HUES64 (cell line): ENCODE data around the gene VWA5B2.
A peak's percentile ranks its signal among the peaks of the same experiment; 100 is the strongest.

Experiments used
- H3K27ac ChIP-seq: 2 replicates; pipeline ENCODE4 v1.7.0; 2013; ENCODE audit warnings: low read depth, low read length, inconsistent platforms
- H3K27me3 ChIP-seq: 2 replicates; pipeline ENCODE4 v1.6.1; 2013; ENCODE audit warnings: mild to moderate bottlenecking, low read length; ENCODE audit not compliant: insufficient read depth
- H3K36me3 ChIP-seq: 2 replicates; pipeline ENCODE4 v1.6.1; 2013; ENCODE audit warnings: mild to moderate bottlenecking, low read length; ENCODE audit not compliant: insufficient read depth
- H3K4me1 ChIP-seq: 2 replicates; pipeline ENCODE4 v1.6.1; 2013; ENCODE audit warnings: mild to moderate bottlenecking, low read length, moderate library complexity; ENCODE audit not compliant: insufficient read depth
- H3K4me3 ChIP-seq: 2 replicates; pipeline ENCODE4 v1.5.1; 2013; ENCODE audit warnings: mild to moderate bottlenecking, low read length, moderate library complexity
- H3K9ac ChIP-seq: 2 replicates; pipeline ENCODE4 v1.6.1; 2013; ENCODE audit warnings: mild to moderate bottlenecking, low read depth, low read length
- H3K9me3 ChIP-seq: 2 replicates; pipeline ENCODE4 v1.6.1; 2013; ENCODE audit warnings: low read depth, low read length; ENCODE audit not compliant: insufficient read depth
- WGBS: fragments of 150-250, 120-280 bp; methylation state at CpG from one replicate; pipeline ENCODE4 v1.1.7; 2013; ENCODE audit warnings: missing lambda C conversion rate; 5-methylcytosine and 5-hydroxymethylcytosine counted together

Gene VWA5B2

GRCh38 chr3:184248454-184249411 lies 19.3 kb downstream of the VWA5B2 start, which contains the start of gene ALG3:
ALG3 (minus strand) TSS chr3:184248962; CDS start chr3:184248940, 22 bp downstream.
- Histone ChIP-seq H3K4me3 (peak within 1 kb of the TSS; percentile 80), H3K27ac (peak within 1 kb of the TSS; percentile 90), H3K4me1 (no peaks in the 10 kb centered on the region), H3K27me3 (no peaks in the 10 kb centered on the region), H3K9ac (peak within 1 kb of the TSS; percentile 95), H3K9me3 (no peaks in the 10 kb centered on the region), H3K36me3 (peaks cover 21% of the 10 kb centered on the region)
- under 1% methylated on average over 49 of the region's 49 CpGs for WGBS

- Histone ChIP-seq H3K4me3 (peak within 1 kb of the TSS; percentile 80), H3K27ac (peak within 1 kb of the TSS; percentile 90), H3K9me3 (no peaks in the 10 kb centered on the region), H3K9ac (peak within 1 kb of the TSS; percentile 95), H3K36me3 (peaks cover 12% of the 10 kb centered on the region), H3K4me1 (no peaks in the 10 kb centered on the region), H3K27me3 (no peaks in the 10 kb centered on the region)
- WGBS = under 1% methylated on average over 54 of the region's 54 CpGs
These were observed 20.2 kb downstream of the VWA5B2 start, which contains the start of gene EEF1AKMT4 for GRCh38 chr3:184249412-184250166. EEF1AKMT4 (plus strand) TSS chr3:184249672; CDS start chr3:184249695, 23 bp downstream.

- WGBS = 17% methylated on average over 19 of the region's 20 CpGs
- peak overlapping the region; percentile 71 for H3K9ac ChIP-seq
These were observed 20.9 kb downstream of the VWA5B2 start for GRCh38 chr3:184250167-184250828.

GRCh38 chr3:184255291-184256039 lies 26.1 kb downstream of the VWA5B2 start:
- 95% methylated on average over 3 of the region's 3 CpGs for WGBS
- Histone ChIP-seq H3K27me3 (peaks cover 27% of the 10 kb centered on the region), H3K4me3 (no peak overlapping the region), H3K27ac (no peak overlapping the region), H3K9me3 (no peaks in the 10 kb centered on the region), H3K9ac (no peak overlapping the region), H3K4me1 (no peaks in the 10 kb centered on the region), H3K36me3 (no peaks in the 10 kb centered on the region)

More at GRCh38 chr3:184250167-184250828, 20.9 kb downstream of the VWA5B2 start:
- peaks cover 5% of the 10 kb centered on the region for H3K36me3 ChIP-seq
- no peaks in the 10 kb centered on the region for H3K9me3 ChIP-seq
- H3K27ac ChIP-seq = no peak overlapping the region; the same call in 1 of the 2 replicates
- no peaks in the 10 kb centered on the region for H3K27me3 ChIP-seq
- no peaks in the 10 kb centered on the region for H3K4me1 ChIP-seq
- H3K4me3 ChIP-seq = peak overlapping the region; percentile 80

GRCh38 chr3:184257083-184257915 lies 27.9 kb downstream of the VWA5B2 start:
- Histone ChIP-seq H3K27me3 (peaks cover 42% of the 10 kb centered on the region), H3K9me3 (no peaks in the 10 kb centered on the region), H3K4me1 (no peaks in the 10 kb centered on the region), H3K27ac (no peak overlapping the region), H3K36me3 (no peaks in the 10 kb centered on the region), H3K4me3 (no peak overlapping the region), H3K9ac (no peak overlapping the region)
- WGBS = 91% methylated on average over 22 of the region's 23 CpGs

GRCh38 chr3:184258926-184259325 lies 29.5 kb downstream of the VWA5B2 start:
- Histone ChIP-seq H3K36me3 (no peaks in the 10 kb centered on the region), H3K27ac (no peak overlapping the region), H3K4me3 (no peak overlapping the region), H3K9ac (no peak overlapping the region), H3K9me3 (no peaks in the 10 kb centered on the region), H3K27me3 (peaks cover 55% of the 10 kb centered on the region), H3K4me1 (no peaks in the 10 kb centered on the region)
- 86% methylated on average over 5 of the region's 5 CpGs for WGBS

GRCh38 chr3:184259396-184259877 lies 30.1 kb downstream of the VWA5B2 start:
- H3K9ac ChIP-seq = no peak overlapping the region
- 17% methylated on average over 28 of the region's 28 CpGs for WGBS
- peaks cover 58% of the 10 kb centered on the region for H3K27me3 ChIP-seq
- H3K4me3 ChIP-seq = no peak overlapping the region; the same call in 1 of the 2 replicates
- no peak overlapping the region for H3K27ac ChIP-seq
- no peaks in the 10 kb centered on the region for H3K9me3 ChIP-seq
- no peaks in the 10 kb centered on the region for H3K36me3 ChIP-seq
- H3K4me1 ChIP-seq = no peaks in the 10 kb centered on the region

GRCh38 chr3:184259878-184260723 lies 30.7 kb downstream of the VWA5B2 start:
- Histone ChIP-seq H3K4me1 (no peaks in the 10 kb centered on the region), H3K9me3 (no peaks in the 10 kb centered on the region), H3K36me3 (no peaks in the 10 kb centered on the region), H3K4me3 (peak overlapping the region; percentile 70), H3K27ac (no peak overlapping the region), H3K27me3 (peaks cover 64% of the 10 kb centered on the region), H3K9ac (0 out of 2 replicates have a peak overlapping the region, but pooled peaks have one; percentile 47)
- 1% methylated on average over 91 of the region's 91 CpGs for whole genome bisulfite sequencing

- H3K36me3 ChIP-seq = no peaks in the 10 kb centered on the region
- H3K4me3 ChIP-seq = peak overlapping the region; percentile 70
- H3K9ac ChIP-seq = 0 out of 2 replicates have a peak overlapping the region, but pooled peaks have one; percentile 47
- H3K27ac ChIP-seq = no peak overlapping the region
- H3K4me1 ChIP-seq = no peaks in the 10 kb centered on the region
- H3K9me3 ChIP-seq = no peaks in the 10 kb centered on the region
- H3K27me3 ChIP-seq = peaks cover 68% of the 10 kb centered on the region
- under 1% methylated on average over 49 of the region's 49 CpGs for WGBS
These were observed 31.4 kb downstream of the VWA5B2 start for GRCh38 chr3:184260724-184261269.
